Stomach (tissue), 9 donors: ENCODE measurements around the gene TUBB1. TPM values are rescaled to one million over a fixed set of nuclear protein-coding genes. Genes with fewer than 3 reads are reported as not detected.
A peak's percentile ranks its signal among the peaks of the same experiment; 100 is the strongest.

Experiments used
- DNase-seq, 2 donors: peaks; one replicate each; pipeline versions ENCODE4 v3.0.0 to v3.0.0-alpha.2; 2013 to 2019
- H3K27ac ChIP-seq, 5 donors: fragments of 200-600 bp in 4 of 5; sonication (generic) in 4 of 5; one replicate each; pipeline ENCODE4 v1.5.1; 2013 to 2019; ENCODE audit warnings: mild to moderate bottlenecking in 1 of 5, moderate library complexity in 1 of 5
- H3K27me3 ChIP-seq, 3 donors: fragments of 200-600 bp; sonication (generic); one replicate each; pipeline ENCODE4 v1.5.1; 2017 to 2019; ENCODE audit warnings: mixed run types in 1 of 3
- H3K36me3 ChIP-seq, 4 donors: fragments of 200-600 bp; sonication (generic); 1 replicate in 3 of 4; 2 replicates in 1 of 4; pipeline ENCODE4 v1.5.1; 2016 to 2019
- H3K4me1 ChIP-seq, 4 donors: fragments of 200-600 bp; sonication (generic); one replicate each; pipeline ENCODE4 v1.5.1; 2016 to 2019
- H3K4me3 ChIP-seq, 4 donors: fragments of 200-600 bp; sonication (generic) in 3 of 4; one replicate each; pipeline ENCODE4 v1.5.1; 2016 to 2019; ENCODE audit warnings: mild to moderate bottlenecking in 1 of 4
- H3K9me3 ChIP-seq, 4 donors: fragments of 200-600 bp; sonication (generic); one replicate each; pipeline ENCODE4 v1.5.1; 2016 to 2019
- EP300 ChIP-seq: sonication (generic); formaldehyde crosslinking; IDR thresholded peaks from one replicate; pipeline ENCODE4 v1.6.1; 2017; ENCODE audit warnings: antibody characterized with exemption
- POLR2A ChIP-seq, 4 donors: fragments of 450-650 bp; IDR thresholded peaks; one replicate each; pipeline ENCODE4 v1.6.1; 2016; ENCODE audit warnings: antibody characterized with exemption in 4 of 4, control low read depth in 2 of 4, mild to moderate bottlenecking in 1 of 4, moderate library complexity in 1 of 4
- POLR2AphosphoS5 ChIP-seq, 3 donors: sonication (generic); formaldehyde crosslinking; IDR thresholded peaks; one replicate each; pipeline ENCODE4 v1.6.1; 2016; ENCODE audit warnings: antibody characterized with exemption in 3 of 3
- WGBS, 5 donors: extraction: QIAGEN DNeasy Blood & Tissue Kit in 3 of 5; methylation state at CpG; one replicate each; pipeline versions ENCODE4 v1.1.5 to v1.1.7; 2013 to 2018; 5-methylcytosine and 5-hydroxymethylcytosine counted together
- intact Hi-C: fragments of 100-400 bp; cut with DNase I; formaldehyde crosslinking; loops from one replicate; pipeline ENCODE4 v1.15.1; 2023; ENCODE audit warnings: low total_unique reads
- polyA plus RNA-seq, 3 donors: library from polyadenylated mRNA; stranded (reverse); fragments of 200-250 nt; gene quantifications; one replicate each; pipeline ENCODE4 v1.2.3, GENCODE V29; 2013
- total RNA-seq, 5 donors: library from RNA; depleted of rRNA; stranded (reverse); fragments of >200 nt; gene quantifications; one replicate each; pipeline versions ENCODE4 v1.1.0 to v1.2.3, GENCODE V29; 2014 to 2016
- TF ChIP-seq, protein P1 (sequence below), 7 experiments: fragments of 450-650 bp in 4 of 7; fragments of 200-600 bp in 3 of 7; sonication (generic) in 3 of 7; IDR thresholded peaks; one replicate each; pipeline ENCODE4 v1.5.1; 2016 to 2019; ENCODE audit warnings: antibody characterized with exemption in 7 of 7, control low read depth in 2 of 7, mild to moderate bottlenecking in 1 of 7
- donor health status: healthy with polysubstance abuse.
- donor health status: Bipolar disorder and iron deficiency.
- donor health status: healthy.

Gene TUBB1
- total and polyA plus RNA-seq, 8 donors: 0.03 to 0.55 (median 0.12) TPM; not detected in 5

DNA sequence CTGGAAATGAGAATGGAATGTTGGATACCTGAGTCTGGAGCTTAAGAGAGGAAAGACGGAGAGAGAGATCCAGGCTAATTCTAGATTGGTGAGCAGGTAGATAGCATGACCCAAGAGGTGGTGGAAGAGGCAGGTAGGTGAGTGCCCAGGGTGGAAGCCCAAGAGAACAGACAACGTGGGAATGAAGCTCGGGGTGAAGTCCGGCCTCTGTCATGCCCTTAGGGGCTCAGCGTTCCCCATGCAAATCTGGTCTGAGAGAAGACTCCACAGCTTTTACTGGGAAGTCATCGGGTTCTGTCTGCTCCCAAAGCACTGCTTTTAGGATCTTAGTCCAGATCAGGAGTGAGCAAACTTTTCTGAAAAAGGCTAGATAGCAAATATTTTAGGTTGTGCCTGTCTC, 34.5 kb upstream of the TUBB1 start:
- Histone ChIP-seq H3K27me3 (no peaks in the 10 kb centered on the region), H3K36me3 (peaks cover 32 to 39% (median 38%) of the 10 kb centered on the region in 4 donors), H3K27ac (no peak overlapping the region), H3K4me3 (no peak overlapping the region), H3K9me3 (no peaks in the 10 kb centered on the region), H3K4me1 (peaks cover 14 to 53% (median 37%) of the 10 kb centered on the region in 4 donors)
- intact Hi-C loops: loop anchor here (10.0 kb wide), 2 partner anchors 60 to 80 kb away; partner anchors contain the start of gene PRELID3B
- 76 to 90% (median 83%) methylated on average over 6 of the region's 6 CpGs for WGBS, 5 donors
- peak in 1 of 2 donors; percentile 7 for DNase-seq
- TF ChIP-seq POLR2A (IDR thresholded peaks at IDR 0.05) (no peak), EP300 (no peak), POLR2AphosphoS5 (IDR thresholded peaks at IDR 0.05) (no peak)
- TF ChIP-seq, protein P1, sequence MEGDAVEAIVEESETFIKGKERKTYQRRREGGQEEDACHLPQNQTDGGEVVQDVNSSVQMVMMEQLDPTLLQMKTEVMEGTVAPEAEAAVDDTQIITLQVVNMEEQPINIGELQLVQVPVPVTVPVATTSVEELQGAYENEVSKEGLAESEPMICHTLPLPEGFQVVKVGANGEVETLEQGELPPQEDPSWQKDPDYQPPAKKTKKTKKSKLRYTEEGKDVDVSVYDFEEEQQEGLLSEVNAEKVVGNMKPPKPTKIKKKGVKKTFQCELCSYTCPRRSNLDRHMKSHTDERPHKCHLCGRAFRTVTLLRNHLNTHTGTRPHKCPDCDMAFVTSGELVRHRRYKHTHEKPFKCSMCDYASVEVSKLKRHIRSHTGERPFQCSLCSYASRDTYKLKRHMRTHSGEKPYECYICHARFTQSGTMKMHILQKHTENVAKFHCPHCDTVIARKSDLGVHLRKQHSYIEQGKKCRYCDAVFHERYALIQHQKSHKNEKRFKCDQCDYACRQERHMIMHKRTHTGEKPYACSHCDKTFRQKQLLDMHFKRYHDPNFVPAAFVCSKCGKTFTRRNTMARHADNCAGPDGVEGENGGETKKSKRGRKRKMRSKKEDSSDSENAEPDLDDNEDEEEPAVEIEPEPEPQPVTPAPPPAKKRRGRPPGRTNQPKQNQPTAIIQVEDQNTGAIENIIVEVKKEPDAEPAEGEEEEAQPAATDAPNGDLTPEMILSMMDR (IDR thresholded peaks at IDR 0.05): no peak

DNA sequence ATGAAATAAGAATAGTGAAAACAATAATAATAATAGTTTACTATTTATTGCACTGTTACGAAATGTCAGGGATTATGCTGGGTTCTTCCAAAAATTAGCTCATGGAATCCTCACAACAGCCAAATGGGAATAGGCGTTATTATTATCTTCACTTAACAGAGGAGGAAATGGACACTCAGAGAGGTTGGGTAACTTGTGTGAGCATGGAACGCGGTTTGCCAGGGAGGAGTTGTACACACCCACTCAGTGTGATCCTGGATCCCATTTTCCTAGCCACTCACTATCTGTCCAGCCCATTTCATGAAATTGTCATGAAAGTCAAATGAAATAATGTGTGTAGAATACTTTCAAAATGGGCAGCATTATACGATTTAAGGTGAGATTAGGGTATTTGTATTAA, 33.6 kb upstream of the TUBB1 start:
- H3K9me3 ChIP-seq: no peaks in the 10 kb centered on the region
- H3K27ac ChIP-seq: no peak overlapping the region
- intact Hi-C loops: loop anchor here (10.0 kb wide), 2 partner anchors 59 to 81 kb away; partner anchors contain the start of gene PRELID3B
- peaks cover 41 to 48% (median 48%) of the 10 kb centered on the region in 4 donors for H3K36me3 ChIP-seq
- TF ChIP-seq, protein P1 (IDR thresholded peaks at IDR 0.05): no peak
- no peak for TF ChIP-seq EP300
- no peak for TF ChIP-seq POLR2A (IDR thresholded peaks at IDR 0.05)
- TF ChIP-seq POLR2AphosphoS5 (IDR thresholded peaks at IDR 0.05): no peak
- peaks cover 14 to 50% (median 36%) of the 10 kb centered on the region in 4 donors for H3K4me1 ChIP-seq
- no peaks in the 10 kb centered on the region for H3K27me3 ChIP-seq
- DNase-seq: peak in 1 of 2 donors; percentile 13
- no peak overlapping the region for H3K4me3 ChIP-seq
- 69 to 79% (median 75%) methylated on average over 5 of the region's 5 CpGs for WGBS, 5 donors

DNA sequence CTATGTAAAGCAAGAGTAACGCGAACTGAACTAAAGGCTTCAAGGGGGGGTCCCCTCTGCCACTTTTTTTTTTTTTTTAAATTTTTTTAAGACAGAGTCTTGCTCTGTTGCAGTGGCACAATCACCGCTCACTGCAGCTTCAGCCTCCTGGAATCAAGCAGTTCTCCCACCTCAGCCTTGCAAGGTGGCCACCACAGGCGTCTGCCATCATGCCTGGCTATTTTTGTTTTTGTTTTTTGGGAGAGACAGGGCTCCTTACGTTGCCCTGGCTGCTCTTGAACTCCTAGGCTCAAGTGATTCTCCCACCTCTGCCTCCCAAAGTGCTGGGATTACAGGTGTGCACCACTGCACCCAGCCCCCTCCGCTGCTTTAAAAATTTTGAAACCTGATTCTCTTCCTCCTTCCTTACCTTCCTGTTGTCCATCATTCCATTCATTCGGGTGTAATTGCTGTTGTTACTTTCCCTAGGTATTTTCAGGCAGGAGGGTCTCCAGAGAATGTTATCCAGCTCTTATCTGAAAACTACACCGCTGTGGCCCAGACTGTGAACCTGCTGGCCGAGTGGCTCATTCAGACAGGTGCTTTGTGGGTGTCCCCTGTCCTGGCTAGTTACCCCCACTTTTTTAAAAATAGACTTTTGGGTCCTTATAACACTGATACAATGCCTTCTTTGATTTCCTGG, 32.8 kb upstream of the TUBB1 start:
- peaks cover 14 to 49% (median 35%) of the 10 kb centered on the region in 4 donors for H3K4me1 ChIP-seq
- H3K27ac ChIP-seq: no peak overlapping the region
- TF ChIP-seq POLR2A (IDR thresholded peaks at IDR 0.05) (no peak), EP300 (no peak)
- TF ChIP-seq, protein P1 (IDR thresholded peaks at IDR 0.05): no peak
- no peak overlapping the region for H3K4me3 ChIP-seq
- WGBS, 5 donors: 72 to 76% (median 73%) methylated on average over 9 of the region's 9 CpGs
- intact Hi-C loops: loop anchor here (10.0 kb wide), 2 partner anchors 58 to 82 kb away; partner anchors contain the start of gene PRELID3B
- no peaks in the 10 kb centered on the region for H3K27me3 ChIP-seq
- H3K36me3 ChIP-seq: peaks cover 48 to 56% (median 56%) of the 10 kb centered on the region in 4 donors
- no peaks in the 10 kb centered on the region for H3K9me3 ChIP-seq
- peak in 1 of 2 donors; percentile 4 for DNase-seq

DNA sequence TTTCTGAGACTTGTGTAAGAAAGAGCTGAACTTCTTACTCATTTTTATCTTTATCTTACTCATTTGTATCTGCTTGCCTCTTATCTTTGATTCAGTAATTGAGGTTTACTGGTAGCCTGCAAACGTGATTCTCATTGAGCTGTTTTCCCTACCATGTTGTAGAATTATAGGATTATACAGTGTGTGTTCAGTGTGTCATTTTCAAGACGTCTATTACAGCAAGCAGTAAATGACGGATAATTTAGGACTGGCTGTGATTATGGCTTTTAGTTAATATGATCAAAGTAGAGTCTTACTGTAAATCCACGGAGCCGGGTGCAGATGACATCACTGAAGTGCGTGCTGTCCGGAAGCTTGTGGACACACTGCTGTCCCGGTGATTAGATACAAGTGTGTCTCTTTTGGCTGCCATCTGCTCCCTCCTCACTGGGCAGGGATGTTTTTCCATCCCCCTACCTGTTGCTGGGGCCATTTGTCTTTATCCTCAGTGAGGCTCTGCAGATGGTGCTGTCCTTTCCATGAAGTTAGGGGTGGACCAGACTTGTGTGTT, 32.2 kb upstream of the TUBB1 start:
- peak in 1 of 2 donors; percentile 3 for DNase-seq
- no peaks in the 10 kb centered on the region for H3K9me3 ChIP-seq
- no peak overlapping the region for H3K4me3 ChIP-seq
- peaks cover 14 to 44% (median 30%) of the 10 kb centered on the region in 4 donors for H3K4me1 ChIP-seq
- H3K36me3 ChIP-seq: peaks cover 53 to 62% (median 62%) of the 10 kb centered on the region in 4 donors
- H3K27ac ChIP-seq: no peak overlapping the region
- no peak for TF ChIP-seq EP300
- TF ChIP-seq, protein P1 (IDR thresholded peaks at IDR 0.05): no peak
- TF ChIP-seq POLR2AphosphoS5 (IDR thresholded peaks at IDR 0.05): no peak
- no peak for TF ChIP-seq POLR2A (IDR thresholded peaks at IDR 0.05)
- no peaks in the 10 kb centered on the region for H3K27me3 ChIP-seq
- intact Hi-C loops: loop anchor here (10.0 kb wide), 2 partner anchors 58 to 82 kb away; partner anchors contain the start of gene PRELID3B
- WGBS, 5 donors: 79 to 88% (median 82%) methylated on average over 8 of the region's 8 CpGs
